Measurements from ENCODE around the gene MED31. TPM values are rescaled to one million over a fixed set of nuclear protein-coding genes. Genes with fewer than 3 reads are reported as not detected.

MED31 gene
- total RNA-seq, 3 donors from 2014 or later = 12.1 to 13.5 (median 12.6) TPM

DNA sequence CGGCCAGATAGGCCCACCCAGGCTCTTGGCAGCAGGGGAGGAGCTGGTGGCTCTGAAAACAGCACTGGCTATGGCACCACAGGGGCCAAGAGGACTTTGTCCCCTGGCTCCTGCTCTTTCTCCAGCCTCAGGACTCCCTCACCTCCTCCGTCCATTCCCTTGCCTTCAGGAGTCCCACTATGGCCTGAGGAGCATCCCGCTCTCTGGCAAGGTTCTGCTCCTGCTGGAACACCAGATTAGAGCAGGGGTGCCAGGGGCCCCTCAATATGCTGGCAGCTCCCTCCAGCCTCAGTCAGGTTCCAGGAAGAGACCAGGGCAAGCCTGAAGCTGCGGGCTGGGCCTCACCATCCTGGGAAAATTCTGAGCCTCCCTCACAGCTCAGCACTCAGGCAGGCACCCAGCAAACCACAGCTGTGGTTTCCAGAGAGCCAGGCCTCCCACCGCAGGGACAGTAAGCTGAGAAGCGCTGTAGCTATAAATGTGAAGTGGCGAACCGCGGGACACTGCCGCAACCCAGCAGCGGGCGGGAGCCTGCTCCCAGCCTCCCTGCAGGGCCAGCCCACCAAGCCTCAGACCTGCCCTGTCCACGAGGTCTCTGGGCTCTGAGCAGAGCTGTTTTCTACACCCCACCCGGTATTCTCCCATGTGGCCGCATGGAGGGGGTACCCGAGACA, 25.9 kb upstream of the MED31 start:
- DNase-seq (no peak), ATAC-seq (no peak)
- Histone ChIP-seq H3K9me3 (no peaks in the 10 kb centered on the region), H3K36me3 (ENCODE audit: low read depth) (no peaks in the 10 kb centered on the region), H3K4me1 (ENCODE audit: low read depth) (no peaks in the 10 kb centered on the region), H3K4me3 (no peak overlapping the region)
- intact Hi-C loops (cut with DNase I, micrococcal nuclease) = no loop called here
- TF ChIP-seq, protein P1, sequence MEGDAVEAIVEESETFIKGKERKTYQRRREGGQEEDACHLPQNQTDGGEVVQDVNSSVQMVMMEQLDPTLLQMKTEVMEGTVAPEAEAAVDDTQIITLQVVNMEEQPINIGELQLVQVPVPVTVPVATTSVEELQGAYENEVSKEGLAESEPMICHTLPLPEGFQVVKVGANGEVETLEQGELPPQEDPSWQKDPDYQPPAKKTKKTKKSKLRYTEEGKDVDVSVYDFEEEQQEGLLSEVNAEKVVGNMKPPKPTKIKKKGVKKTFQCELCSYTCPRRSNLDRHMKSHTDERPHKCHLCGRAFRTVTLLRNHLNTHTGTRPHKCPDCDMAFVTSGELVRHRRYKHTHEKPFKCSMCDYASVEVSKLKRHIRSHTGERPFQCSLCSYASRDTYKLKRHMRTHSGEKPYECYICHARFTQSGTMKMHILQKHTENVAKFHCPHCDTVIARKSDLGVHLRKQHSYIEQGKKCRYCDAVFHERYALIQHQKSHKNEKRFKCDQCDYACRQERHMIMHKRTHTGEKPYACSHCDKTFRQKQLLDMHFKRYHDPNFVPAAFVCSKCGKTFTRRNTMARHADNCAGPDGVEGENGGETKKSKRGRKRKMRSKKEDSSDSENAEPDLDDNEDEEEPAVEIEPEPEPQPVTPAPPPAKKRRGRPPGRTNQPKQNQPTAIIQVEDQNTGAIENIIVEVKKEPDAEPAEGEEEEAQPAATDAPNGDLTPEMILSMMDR (IDR thresholded peaks at IDR 0.05) = no peak

DNA sequence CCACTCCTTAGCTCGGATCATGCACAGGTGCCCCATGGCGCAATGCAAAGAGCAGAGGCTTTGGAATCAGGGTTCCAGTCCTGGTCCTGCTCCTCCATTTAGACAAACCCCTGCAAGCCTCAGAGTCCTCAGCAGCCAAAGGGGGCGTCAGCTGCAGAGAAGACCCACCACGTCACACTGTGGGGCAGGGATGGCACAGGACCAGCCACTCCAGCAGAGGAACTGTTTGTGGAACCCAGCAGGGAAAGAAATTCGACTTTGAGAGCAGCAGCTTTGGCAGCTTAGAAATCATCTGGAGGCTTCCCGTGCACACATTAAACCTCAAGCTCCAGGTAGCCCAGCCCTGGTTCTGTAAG, 25.4 kb upstream of the MED31 start:
- intact Hi-C loops (cut with DNase I, micrococcal nuclease) = no loop called here
- Histone ChIP-seq H3K4me3 (no peak overlapping the region), H3K4me1 (ENCODE audit: low read depth) (no peaks in the 10 kb centered on the region), H3K9me3 (no peaks in the 10 kb centered on the region), H3K36me3 (ENCODE audit: low read depth) (no peaks in the 10 kb centered on the region)
- TF ChIP-seq, protein P1 (IDR thresholded peaks at IDR 0.05) = no peak
- no peak for DNase-seq
- no peak for ATAC-seq

DNA sequence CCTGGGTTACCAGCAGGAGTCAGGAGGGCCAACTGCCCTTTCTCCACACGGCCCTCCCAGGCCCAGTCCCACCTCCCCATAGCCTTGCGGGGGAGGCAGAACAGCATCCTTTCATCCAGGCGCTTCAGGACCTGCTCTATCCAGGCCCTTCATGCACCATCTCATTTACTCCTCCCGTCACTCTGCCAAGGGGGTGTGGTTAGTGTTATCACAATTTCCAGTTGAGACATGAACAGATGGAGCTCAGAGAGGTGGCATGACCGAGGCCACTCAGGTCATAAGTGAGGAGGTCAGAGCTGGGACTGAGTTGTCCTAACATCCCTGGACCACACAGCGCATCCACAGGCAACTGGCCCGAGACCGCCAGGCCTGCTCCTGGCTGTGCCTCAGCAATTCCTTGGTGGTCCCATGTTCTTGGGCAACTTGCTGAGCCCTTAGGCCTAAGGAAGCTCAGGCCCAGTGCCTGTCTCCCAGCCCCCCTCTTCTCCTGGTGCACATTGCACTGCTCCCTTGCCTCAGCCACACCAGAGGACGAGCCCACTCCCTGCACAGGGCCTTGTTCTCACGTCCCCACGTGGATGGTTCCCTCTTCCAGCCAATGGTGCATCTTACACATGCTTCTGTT, 23.9 kb upstream of the MED31 start:
- TF ChIP-seq, protein P1 (IDR thresholded peaks at IDR 0.05) = no peak
- ATAC-seq = no peak
- no peaks in the 10 kb centered on the region for H3K9me3 ChIP-seq
- no peak for DNase-seq
- no peaks in the 10 kb centered on the region for H3K36me3 ChIP-seq (ENCODE audit: low read depth)
- intact Hi-C loops (cut with DNase I, micrococcal nuclease) = no loop called here
- no peak overlapping the region for H3K4me3 ChIP-seq
- no peaks in the 10 kb centered on the region for H3K4me1 ChIP-seq (ENCODE audit: low read depth)

DNA sequence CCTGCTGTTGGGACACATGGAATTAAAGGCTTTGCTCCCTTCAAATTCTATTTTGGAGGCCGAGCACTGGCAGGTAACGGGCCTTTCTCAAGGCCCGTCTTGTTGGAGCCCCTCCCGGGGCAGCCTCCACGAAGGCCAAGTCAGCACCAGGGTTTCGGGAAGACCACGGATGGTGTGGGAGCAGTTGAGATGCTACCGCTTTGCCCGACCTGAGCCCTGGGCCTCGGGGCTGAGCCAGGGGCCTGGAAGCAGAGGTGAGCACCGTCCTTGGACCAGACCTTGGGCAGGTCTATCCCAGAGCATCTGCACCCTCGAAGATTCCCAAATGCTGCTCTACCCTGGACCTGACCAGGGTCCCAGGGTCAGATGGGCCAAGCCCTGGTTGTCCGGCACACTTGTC, 23.2 kb upstream of the MED31 start:
- intact Hi-C loops (cut with DNase I, micrococcal nuclease) = no loop called here
- TF ChIP-seq, protein P1 (IDR thresholded peaks at IDR 0.05) = no peak
- Histone ChIP-seq H3K36me3 (ENCODE audit: low read depth) (no peaks in the 10 kb centered on the region), H3K4me1 (ENCODE audit: low read depth) (no peaks in the 10 kb centered on the region), H3K9me3 (no peaks in the 10 kb centered on the region), H3K4me3 (no peak overlapping the region)
- no peak for DNase-seq
- ATAC-seq = no peak

DNA sequence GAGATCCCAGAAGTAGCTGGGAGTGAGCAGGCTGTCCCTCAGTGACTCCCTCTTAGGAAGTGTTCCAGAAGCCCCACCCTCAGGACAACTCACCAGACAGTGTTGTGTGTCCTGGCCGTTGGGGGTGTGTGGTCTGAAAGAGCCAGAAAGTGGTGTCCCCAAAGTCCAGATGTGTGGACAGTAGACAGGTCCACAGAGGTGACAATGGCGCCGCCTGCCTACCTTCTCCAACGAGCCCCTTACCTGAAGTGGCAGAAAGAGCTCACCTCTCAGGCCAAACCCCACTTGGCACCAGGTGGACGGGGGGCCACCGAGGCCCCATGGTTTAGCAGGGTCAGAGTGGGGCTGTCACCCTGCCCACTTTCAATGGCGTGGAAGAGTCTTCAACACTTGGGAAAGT, 20.0 kb upstream of the MED31 start:
- Histone ChIP-seq H3K4me1 (ENCODE audit: low read depth) (no peaks in the 10 kb centered on the region), H3K4me3 (no peak overlapping the region), H3K9me3 (no peaks in the 10 kb centered on the region), H3K36me3 (ENCODE audit: low read depth) (no peaks in the 10 kb centered on the region)
- intact Hi-C loops (cut with DNase I, micrococcal nuclease) = no loop called here
- DNase-seq (no peak), ATAC-seq (no peak)
- TF ChIP-seq, protein P1 (IDR thresholded peaks at IDR 0.05) = no peak

Data from mucosa of descending colon (tissue), 3 donors.